GM23248 (cell line): ENCODE measurements around the gene NAV3.

Source experiments
- EZH2 ChIP-seq: fragments of 200-600 bp; sonication (generic); IDR thresholded peaks from 2 replicates; pipeline ENCODE4 v1.6.1; 2018; ENCODE audit warnings: antibody characterized with exemption, mild to moderate bottlenecking; ENCODE audit not compliant: insufficient read depth, poor library complexity, severe bottlenecking
- EZH2phosphoT487 ChIP-seq: fragments of 200-600 bp; sonication (generic); IDR thresholded peaks from 2 replicates; pipeline ENCODE4 v1.6.1; 2018; ENCODE audit warnings: antibody characterized with exemption, moderate library complexity, mild to moderate bottlenecking, low read depth; ENCODE audit not compliant: insufficient read depth

DNA sequence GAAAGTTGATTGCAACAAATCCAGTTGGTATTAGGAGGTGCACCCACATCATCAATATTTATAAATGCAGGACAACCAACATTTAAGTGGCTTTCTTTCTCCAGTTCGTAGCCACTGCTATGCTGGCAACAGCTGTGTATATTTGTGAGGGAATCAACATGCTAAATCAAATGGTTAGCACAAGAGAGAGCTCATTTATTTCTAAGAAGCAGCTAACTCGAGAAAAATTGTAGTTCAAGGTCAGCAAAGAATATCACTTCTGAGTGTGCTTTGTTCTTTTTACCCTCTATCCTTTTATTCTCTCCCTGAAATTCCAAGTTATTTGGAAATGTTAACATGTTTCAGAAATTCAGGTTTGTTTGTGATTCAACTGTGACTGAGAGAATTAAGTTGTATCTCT is 137.3 kb downstream of the NAV3 start:
- no peak for TF ChIP-seq EZH2
- TF ChIP-seq EZH2phosphoT487: no peak
